ENCODE data around the gene NR6A1. TPM values are rescaled to one million over a fixed set of nuclear protein-coding genes. Genes with fewer than 3 reads are reported as not detected.

The NR6A1 gene
- total and polyA plus RNA-seq, 10 donors = 0.14 to 3.7 (median 1.9) TPM

- 1 to 11% (median 4%) methylated on average over 11 of the region's 11 CpGs for WGBS, 5 donors
- Histone ChIP-seq H3K36me3 (no peaks in the 10 kb centered on the region), H3K27me3 (replicated peaks in 1 of 7) (no peaks in the 10 kb centered on the region), H3K27ac (peak overlapping the region in 6 of 8 donors; percentile 21 to 88 (median 82)), H3K4me3 (peak overlapping the region; percentile 10 to 73 (median 44)), H3K9me3 (no peaks in the 10 kb centered on the region), H3K4me1 (peaks cover 5 to 52% (median 25%) of the 10 kb centered on the region in 6 donors)
- TF ChIP-seq POLR2A (IDR thresholded peaks at IDR 0.05) = no peak
- TF ChIP-seq POLR2AphosphoS5 (IDR thresholded peaks at IDR 0.05) = no peak
- no peak for TF ChIP-seq CTCF (IDR thresholded peaks at IDR 0.05 in 8 of 11, conservative IDR thresholded peaks at IDR 0.05 in 3 of 11)
- no peak for DNase-seq
- intact Hi-C loops (cut with DNase I; ENCODE audit: low total_unique reads) = no loop called here
These were observed 110.7 kb downstream of the NR6A1 start for GRCh38 chr9:124660341-124660801.

GRCh38 chr9:124659099-124659659 is 111.9 kb downstream of the NR6A1 start:
- peak; percentile 83 for DNase-seq
- TF ChIP-seq CTCF (IDR thresholded peaks at IDR 0.05 in 8 of 11, conservative IDR thresholded peaks at IDR 0.05 in 3 of 11) = no peak
- TF ChIP-seq POLR2AphosphoS5 (IDR thresholded peaks at IDR 0.05) = peak in 2 of 3 donors; percentile 44 to 58

GRCh38 chr9:124658165-124659017 is 112.7 kb downstream of the NR6A1 start:
- WGBS, 5 donors = 3 to 9% (median 6%) methylated on average over 14 of the region's 14 CpGs
- Histone ChIP-seq H3K36me3 (no peaks in the 10 kb centered on the region), H3K9me3 (no peaks in the 10 kb centered on the region), H3K27ac (peak overlapping the region; percentile 49 to 88 (median 80)), H3K27me3 (replicated peaks in 1 of 7) (no peaks in the 10 kb centered on the region), H3K4me3 (peak overlapping the region; percentile 12 to 73 (median 44)), H3K4me1 (peaks cover 5 to 52% (median 24%) of the 10 kb centered on the region in 6 donors)
- peak; percentile 74 for DNase-seq
- TF ChIP-seq POLR2A (IDR thresholded peaks at IDR 0.05) = peak in 1 of 3 donors; percentile 40
- no peak for TF ChIP-seq CTCF (IDR thresholded peaks at IDR 0.05 in 8 of 11, conservative IDR thresholded peaks at IDR 0.05 in 3 of 11)
- TF ChIP-seq POLR2AphosphoS5 (IDR thresholded peaks at IDR 0.05) = peak in 2 of 3 donors; percentile 57 to 75
- intact Hi-C loops (cut with DNase I; ENCODE audit: low total_unique reads) = no loop called here

More at GRCh38 chr9:124659099-124659659, 111.9 kb downstream of the NR6A1 start:
- Histone ChIP-seq H3K36me3 (no peaks in the 10 kb centered on the region), H3K4me3 (peak overlapping the region; percentile 12 to 73 (median 44)), H3K9me3 (no peaks in the 10 kb centered on the region), H3K4me1 (peaks cover 5 to 52% (median 25%) of the 10 kb centered on the region in 6 donors), H3K27ac (peak overlapping the region; percentile 14 to 88 (median 80)), H3K27me3 (replicated peaks in 1 of 7) (no peaks in the 10 kb centered on the region)
- intact Hi-C loops (cut with DNase I; ENCODE audit: low total_unique reads) = no loop called here
- WGBS, 5 donors = 0 to 3% (median 2%) methylated on average over 15 of the region's 15 CpGs

GRCh38 chr9:124657516-124657915 is 113.6 kb downstream of the NR6A1 start:
- Histone ChIP-seq H3K4me1 (peaks cover 5 to 45% (median 22%) of the 10 kb centered on the region in 6 donors), H3K27me3 (replicated peaks in 1 of 7) (no peaks in the 10 kb centered on the region), H3K4me3 (no peak overlapping the region), H3K9me3 (no peaks in the 10 kb centered on the region), H3K27ac (peak overlapping the region in 5 of 8 donors; percentile 79 to 88 (median 83)), H3K36me3 (no peaks in the 10 kb centered on the region)
- 35 to 73% (median 55%) methylated on average over 1 of the region's 1 CpG for WGBS, 5 donors
- intact Hi-C loops (cut with DNase I; ENCODE audit: low total_unique reads) = no loop called here
- TF ChIP-seq CTCF (IDR thresholded peaks at IDR 0.05 in 8 of 11, conservative IDR thresholded peaks at IDR 0.05 in 3 of 11) = no peak
- no peak for TF ChIP-seq POLR2AphosphoS5 (IDR thresholded peaks at IDR 0.05)
- no peak for TF ChIP-seq POLR2A (IDR thresholded peaks at IDR 0.05)
- no peak for DNase-seq
